DMS153 treated with DMSO at 0.1 percent for 48 hours (cell line): ENCODE data around the gene CYP46A1.

ENCODE experiments used
- DNase-seq: peaks from one replicate; lab custom pipeline; 2025; ENCODE audit not compliant: unreplicated experiment; lab: John Stamatoyannopoulos, UW

The CYP46A1 gene

DNA sequence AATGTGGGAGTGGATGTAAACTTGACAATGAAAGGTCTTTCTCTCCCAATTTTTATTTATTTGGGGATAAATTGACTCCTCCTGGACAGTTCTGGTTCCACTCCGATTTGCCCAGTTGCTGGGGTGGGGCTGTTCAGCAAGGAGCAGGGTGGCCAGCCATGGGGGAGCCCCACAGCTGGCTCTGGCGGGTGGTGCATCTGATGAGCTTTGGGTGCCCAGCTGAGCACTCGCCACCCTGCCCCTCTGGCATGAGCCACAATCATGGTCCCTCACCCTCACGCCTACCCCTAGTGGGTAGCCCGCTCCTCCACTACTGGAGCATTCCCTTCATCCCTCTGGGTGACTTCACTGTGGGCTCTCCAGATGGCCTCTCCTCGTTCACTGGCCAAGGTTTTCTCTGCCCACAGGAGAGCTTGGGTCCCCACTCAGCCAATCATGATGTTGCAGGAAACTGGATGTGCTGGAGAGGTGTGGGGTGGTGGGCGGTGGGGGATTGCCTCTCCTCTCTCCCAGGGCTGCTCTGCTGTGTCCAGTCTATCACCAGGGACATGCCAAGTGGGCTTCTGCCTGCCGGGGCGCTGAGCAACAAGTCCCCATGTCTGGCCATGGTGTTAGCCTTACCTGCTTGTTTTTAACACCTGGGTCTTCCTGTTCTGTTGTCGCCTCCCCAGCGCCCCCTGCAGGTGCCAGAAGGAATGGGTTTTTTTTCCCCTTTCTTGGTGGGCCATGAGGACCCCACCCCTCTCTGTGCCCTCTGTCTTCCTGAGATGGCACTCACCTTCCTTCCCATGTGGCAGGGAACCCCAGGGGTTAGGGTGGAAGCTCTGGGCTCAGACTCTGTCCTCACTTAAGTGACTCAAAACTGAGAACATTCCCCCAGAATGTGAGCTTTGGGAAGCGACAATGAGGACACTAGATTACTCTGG is 3.4 kb downstream of the CYP46A1 start:
- no peak for DNase-seq

DNA sequence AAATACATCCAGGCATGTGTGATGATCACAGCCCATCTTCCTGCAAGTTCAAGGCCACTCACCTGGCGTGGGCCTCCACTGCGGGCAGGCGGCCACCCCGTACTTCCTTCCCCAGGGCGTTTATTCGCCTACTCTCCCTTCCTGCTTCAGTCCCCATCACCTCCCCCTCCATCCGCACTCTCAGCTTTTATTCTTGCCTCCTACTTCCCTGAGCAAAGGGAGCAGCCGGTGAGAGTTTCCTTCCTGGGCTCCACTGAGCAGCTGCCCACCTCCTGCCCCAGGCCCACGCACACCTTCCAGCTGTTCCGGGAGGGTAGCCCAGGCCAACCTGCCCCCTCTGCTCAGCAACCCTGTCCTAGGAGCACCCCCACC is 4.1 kb downstream of the CYP46A1 start:
- DNase-seq, result no peak

DNA sequence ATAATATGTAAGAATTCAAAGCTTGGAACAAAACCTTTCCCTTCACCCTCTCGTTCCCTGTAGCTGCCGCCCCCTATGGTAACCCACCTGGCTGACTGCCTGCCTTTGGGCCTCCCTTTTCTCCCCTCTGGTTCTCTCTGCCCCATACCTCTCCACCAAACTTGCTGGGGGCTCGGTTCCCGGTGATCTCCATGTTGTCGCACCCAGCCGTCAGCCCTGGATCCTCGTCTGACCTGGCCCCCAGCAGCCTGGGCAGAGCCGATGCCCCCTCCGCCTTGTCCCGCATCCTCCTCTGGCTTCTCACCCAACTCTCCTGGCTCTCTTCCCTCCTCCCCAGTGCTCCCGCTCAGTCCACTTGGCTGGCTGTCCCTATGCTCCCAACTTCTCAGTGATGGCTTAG is 4.5 kb downstream of the CYP46A1 start:
- no peak for DNase-seq

DNA sequence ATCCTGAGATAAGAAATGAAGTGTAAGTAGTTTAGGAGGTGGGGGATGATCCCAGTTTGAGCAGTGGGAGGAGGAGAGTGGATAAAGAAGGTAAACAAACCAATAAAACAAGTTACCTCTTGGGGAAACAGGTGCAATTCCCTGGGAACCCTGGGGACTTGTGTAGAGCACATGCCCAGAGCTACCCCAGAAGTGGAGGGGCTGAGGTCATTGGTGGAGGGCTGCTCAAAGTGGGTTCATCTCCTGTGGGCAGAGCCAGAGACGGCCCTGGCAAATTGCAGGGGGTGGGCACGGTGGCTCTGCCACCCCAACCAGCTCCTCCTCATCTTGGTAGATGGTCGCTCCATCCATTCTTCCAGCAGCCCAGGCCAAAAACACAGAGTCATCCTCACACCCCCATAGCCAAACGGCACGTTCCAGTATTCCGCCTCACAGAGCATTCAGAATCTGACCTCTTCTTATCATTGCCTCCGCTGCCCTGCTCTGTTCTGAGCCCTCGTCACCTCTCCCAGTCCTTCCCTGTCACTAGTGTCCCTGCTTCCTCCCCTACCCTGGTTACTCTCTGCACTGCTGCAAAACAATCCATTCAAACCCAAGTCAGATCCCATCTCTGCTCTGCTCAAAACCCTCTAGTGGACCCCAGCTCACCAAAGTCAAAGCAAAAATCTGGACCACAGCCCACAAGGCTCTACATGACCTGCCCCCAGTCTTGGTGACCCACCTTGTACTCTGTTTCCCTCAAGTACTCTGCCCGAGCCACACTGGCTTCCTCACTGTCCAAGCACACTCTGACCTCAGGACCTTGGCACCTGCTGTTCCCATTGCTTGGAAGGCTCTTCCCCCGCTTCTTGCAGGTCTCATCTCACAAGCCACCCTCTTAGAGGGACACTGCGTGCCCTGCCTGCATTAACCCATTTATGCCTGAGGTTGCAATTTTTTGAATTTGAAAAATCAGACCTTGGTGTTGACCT is 5.5 kb downstream of the CYP46A1 start:
- DNase-seq, result no peak

DNA sequence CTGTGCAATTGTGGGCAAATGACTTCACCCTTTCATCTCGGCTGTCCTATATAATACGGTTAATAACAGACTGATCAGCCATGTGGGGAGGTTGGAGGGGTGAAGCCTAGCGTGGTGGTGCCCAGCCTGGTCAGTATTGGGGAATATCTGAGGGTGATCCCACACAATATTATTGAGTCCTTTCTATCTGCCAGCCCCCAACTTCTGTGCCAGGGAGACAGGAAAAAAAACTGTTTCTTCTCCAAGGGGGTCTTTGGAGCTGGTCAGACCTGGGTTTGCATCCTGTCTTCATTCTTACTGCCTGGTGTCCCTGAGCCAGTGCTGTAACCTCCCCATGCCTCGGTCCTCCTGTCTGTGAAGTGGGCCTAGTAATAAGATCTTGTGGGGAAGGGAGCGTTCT is 6.5 kb downstream of the CYP46A1 start:
- no peak for DNase-seq

DNA sequence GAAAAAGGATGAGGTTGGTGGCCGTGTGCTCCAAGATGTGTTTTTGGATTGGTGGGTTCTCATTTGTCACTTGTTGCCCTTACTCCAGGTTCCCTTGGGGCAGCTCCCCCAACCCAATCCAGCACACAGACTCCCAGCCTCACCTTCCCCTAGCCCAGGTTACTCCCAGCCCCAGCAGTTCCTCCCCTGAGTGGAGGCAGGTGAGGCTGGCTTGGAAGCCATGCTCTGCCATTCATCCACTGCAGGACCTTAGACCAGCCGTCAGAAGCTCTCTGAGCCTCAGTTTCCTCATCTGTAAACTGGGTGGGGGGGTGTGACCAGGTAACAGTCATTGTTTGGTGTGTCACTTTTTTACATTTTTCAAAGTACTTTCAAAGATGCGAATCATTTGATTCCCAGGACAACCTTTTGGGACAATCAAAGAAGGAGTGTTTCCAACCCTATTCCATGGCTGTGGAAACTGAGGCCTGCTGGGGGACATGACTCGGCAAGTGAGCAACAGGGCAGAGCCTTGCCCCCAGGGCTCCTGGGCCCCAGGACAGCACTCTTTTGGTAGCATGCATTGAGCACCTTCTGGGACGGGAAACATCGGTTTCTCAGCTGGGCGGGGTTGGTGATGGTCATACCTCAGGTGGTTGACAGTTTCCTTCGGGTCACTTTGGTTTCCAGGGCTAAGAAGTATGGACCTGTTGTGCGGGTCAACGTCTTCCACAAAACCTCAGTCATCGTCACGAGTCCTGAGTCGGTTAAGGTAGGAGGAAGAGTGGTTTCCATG is 7.2 kb downstream of the CYP46A1 start:
- no peak for DNase-seq

DNA sequence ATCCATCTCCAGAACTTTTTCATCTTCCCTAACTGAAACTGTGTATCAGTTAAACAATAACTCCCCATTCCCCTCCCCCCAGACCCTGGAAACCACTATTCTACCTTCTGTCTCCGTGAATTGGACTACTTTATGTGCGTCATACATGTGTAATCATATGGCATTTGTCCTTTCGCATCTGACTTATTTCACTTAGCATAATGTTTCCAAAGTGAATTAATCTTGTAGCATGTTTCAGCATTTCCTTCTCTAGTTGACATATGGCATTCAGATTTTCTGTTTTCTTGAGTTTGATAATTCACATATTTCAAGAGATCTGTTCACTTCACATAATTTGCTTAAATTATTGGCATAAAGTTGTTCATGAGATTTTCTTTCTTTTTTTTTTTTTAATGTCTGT is 9.8 kb downstream of the CYP46A1 start:
- DNase-seq, result no peak

DNA sequence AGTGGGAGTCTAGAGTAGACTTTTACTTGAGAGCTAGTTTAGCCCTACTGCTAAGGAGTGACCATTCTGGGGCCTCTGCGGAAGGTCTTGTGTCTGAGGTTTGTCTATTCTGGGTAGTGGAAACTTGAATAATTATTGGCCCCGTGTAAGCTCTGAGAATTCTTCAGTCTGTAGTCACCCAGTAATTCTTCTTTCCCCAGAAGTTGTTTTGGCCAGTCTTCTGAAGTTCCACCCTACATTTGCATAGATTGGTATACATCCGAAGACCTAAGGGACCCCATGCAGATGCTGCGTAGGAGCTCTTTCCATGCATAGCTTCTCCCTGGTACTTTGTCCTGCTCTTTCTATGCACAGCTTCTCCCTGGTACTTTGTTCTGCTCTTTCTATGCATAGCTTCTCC is 12.8 kb downstream of the CYP46A1 start:
- no peak for DNase-seq

DNA sequence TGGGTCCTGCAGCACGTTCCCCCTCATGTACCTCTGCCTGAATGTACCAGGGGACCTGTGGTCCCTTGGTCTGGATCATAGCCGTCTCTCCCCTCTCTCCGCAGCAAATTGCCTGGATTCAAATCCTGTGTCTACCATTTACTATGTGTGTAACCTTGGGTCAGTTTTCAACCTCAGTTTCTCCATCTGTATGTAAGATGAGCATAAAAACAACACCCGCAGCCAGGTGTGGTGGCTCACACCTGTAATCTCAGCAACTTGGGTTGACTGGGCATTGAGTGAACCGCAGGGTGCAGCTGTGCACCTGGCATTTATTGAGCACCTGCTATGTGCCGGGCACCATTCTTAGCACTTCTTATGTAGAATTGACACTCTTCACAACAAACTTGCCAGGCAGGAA is 14.1 kb downstream of the CYP46A1 start:
- no peak for DNase-seq

DNA sequence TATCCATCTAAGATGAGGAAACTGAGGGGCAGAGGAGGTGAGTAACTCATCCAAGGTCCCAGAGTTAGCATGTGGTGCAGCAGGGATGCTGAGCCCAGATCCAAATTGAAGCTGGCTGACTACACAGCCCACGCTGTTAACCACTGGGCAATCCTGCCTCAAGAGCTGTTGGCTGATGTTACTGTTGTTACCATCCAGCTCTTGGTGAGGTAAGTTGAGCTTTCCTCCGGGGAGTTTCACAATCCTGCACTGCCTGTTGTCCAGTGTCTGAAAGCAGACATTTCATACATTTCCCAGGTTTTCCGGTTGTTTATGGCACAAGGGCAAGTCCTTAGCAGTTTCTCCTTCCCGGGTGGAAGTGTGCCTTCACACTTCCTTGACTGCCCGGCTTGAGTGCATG is 14.5 kb downstream of the CYP46A1 start:
- no peak for DNase-seq

DNA sequence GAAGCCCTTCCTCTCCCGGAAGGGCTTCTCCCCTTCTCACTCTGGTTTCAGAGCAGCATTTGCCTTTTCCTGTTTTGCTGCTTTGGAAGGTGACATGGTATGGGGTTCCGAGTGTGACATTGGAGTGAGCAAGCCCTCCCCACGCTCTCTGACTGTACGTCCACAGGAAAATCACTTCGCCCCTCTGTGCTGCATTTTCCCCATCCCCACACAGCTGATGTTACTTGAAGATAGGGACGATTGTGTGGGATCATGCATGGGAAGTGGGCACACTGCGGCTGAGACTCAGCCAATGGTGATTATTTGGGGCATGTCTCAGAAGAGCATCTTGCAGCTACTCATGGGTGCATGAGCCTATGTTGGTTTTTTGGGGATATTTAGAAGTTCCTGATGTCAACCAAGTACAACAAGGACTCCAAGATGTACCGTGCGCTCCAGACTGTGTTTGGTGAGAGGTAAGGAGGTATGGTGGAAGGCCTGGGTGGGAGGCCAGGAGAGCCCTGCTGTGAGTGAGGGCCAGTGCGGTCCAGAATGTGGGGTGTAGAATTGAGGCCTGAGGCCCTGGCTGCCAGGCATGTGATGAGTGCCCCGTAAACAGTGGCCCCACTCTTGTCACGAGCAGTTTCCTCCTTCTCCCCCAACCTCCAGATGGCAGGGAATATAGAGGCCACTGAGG is 15.1 kb downstream of the CYP46A1 start:
- no peak for DNase-seq

DNA sequence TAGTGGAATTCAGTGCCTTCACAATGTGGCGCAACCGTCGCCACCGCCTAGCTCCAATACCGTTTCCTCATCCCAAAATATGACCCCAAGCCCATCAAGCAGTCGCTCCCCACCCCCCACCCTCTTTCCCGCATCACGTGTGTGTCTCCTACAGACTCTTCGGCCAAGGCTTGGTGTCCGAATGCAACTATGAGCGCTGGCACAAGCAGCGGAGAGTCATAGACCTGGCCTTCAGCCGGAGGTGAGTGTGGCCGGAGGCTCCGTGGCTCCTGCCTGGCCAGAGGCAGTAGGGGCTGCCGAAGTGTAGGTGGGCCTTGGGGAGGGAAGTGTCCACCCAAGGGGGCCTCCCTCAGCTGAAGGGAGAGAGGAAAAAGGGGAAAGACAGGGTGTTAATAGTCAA is 15.8 kb downstream of the CYP46A1 start:
- DNase-seq, result no peak

DNA sequence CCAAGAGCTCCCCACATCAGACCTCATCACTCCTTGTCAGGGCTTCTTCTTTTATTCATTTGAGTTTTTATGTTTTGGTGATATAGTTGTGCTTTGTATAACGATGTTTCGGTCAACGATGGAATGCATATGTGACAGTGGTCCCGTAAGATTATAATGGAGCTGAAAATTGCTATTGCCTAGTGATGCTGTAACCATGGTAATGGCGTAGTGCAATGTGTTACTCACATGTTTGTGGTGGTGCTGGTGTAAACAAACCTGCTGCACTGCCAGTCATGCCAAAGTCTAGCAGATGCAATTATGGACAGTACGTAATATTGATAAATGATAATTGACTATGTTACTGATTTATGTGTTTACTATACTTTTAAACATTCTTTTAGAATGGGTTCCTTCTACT is 16.3 kb downstream of the CYP46A1 start:
- DNase-seq, result no peak

DNA sequence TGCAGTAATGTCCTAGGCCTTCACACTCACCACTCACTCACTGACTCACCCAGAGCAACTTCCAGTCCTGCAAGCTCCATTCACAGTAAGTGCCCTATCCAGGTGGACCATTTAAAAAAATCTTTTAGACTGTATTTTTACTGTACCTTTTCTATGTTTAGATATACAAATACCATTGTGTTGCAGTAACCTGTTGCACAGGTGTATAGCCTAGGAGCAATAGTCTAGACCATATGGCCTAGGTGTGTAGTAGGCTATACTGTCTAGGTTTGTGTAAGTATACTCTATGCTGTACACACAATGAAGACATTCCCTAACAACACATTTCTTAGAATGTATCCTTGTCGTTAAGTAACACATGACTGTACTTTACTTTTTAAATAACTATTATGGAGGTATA is 17.2 kb downstream of the CYP46A1 start:
- no peak for DNase-seq

DNA sequence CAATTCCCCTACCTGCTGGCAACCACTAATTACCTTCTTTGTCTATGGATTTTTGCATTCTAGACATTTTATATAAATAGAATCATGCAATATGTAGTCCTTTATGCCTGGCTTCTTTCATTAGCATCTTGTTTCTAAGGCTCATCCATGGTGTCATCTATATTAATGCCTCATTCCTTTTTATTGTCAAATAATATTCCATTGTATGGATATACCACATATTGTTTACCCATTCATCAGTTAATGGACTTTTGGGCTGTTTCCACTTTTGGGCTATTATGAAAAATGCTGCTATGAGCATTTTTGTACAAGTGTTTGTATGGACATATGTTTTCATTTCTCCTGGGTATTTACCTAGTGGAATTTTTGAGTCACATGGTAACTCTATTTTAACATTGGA is 18.0 kb downstream of the CYP46A1 start:
- no peak for DNase-seq

DNA sequence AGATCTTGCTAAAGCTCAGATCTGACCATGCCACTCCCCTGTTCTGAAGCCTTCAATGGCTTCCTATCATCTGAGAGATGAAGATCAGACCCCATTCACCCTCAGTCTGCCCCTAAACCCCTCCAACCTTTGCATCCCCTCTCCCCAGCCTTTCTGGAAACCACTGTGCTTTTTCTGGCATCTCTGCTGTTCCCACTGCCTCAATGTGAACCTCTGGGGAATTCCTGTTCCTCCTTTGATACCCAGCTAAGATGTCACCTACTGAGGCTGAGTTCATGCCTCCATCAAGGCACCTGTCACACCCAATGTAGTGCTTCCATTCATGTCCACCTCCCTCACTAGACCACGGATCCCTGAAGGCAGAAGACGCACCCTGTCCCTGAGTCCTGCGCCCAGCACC is 19.3 kb downstream of the CYP46A1 start:
- DNase-seq, result no peak

DNA sequence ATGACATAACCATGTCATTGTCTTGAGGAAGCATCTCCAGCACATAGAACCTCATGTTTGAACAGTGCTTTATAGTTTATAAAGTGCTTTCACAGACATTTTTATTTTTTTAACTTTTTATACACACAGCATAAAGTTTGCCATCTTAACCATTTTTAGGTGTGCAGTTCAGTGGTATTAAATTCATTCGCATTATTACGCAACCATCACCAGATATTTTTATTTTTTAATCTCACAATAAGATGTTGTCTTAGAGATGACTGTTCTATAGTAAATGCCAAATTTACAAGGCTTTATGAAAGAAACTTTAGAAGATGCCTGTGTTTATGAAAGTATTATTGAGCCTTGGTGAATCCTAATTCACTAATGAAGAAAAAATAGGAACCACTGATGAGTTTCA is 19.9 kb downstream of the CYP46A1 start:
- no peak for DNase-seq

DNA sequence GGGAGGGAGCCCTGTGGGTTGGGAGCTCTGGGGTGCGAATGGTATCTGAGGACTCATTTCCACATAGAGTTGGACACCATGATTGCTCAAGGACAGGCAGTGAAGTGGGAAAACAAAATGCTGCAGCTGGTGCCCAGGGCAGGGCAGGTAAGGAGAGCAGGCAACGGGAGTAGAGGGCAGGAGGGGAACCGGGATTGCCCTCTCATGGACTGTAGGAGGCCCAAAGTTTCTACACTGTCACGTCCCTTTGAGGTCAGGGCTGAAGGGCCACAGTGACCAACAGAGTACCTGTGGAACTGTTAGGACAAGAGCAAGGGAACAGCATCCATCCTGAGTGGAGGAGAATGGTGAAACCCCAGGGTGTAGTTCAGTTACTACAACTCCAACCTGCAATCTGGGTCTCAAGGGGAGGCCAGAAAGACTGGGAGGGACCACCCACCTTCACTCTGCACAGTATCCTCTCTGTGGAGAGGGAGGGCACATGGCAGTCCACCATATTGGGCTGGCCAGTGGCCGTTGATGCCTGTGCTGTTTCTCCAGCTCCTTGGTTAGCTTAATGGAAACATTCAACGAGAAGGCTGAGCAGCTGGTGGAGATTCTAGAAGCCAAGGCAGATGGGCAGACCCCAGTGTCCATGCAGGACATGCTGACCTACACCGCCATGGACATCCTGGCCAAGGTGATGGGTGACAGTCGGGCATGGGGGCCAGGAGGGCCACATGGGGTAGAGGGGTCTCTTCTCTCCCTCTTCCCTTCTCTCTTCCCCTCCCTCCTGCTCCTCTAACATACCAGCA is 22.2 kb downstream of the CYP46A1 start:
- DNase-seq, result no peak

DNA sequence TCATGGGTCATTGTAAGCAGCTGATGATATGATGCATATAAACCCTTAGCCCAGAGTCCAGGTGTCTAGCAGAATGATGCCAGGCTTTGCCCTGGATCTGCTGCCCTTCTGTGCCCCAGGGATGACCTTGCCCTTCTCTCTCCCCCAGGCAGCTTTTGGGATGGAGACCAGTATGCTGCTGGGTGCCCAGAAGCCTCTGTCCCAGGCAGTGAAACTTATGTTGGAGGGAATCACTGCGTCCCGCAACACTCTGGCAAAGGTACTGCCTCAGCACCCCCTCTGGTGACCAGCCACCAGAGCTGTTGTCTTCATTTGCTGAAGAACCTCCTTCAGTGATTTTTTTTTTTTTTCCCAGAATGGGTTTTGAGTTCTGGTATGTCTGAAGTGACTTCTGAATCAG is 23.3 kb downstream of the CYP46A1 start:
- DNase-seq, result no peak

DNA sequence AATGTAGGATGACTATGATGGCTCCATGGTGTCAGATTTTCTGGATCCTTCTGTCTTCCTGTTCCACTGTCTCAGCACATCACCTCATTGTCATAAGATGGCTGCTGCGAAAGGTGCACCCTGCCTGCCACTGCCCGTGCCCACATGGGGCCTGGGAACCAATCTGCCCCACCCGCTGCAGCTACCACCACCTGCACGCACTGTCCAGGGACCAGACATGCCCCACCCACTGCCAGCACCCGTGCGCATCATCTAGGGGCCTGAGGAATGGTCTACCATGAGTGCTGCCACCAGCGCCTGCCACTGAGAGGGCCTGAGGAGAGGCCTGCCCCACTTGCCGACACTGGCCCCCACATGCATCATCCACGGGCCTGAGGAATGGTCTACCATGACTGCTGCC is 23.8 kb downstream of the CYP46A1 start:
- DNase-seq, result no peak
